ENCODE results near the gene HRC. TPM values are rescaled to one million over a fixed set of nuclear protein-coding genes. Genes with fewer than 3 reads are reported as not detected.
A peak's percentile ranks its signal among the peaks of the same experiment; 100 is the strongest.

The HRC gene
- total RNA-seq, 1 experiment from 2014 or later: not detected

- Histone ChIP-seq H4K20me1 (ENCODE audit: insufficient read depth) (peaks cover 77% of the 10 kb centered on the region), H2AFZ (no peak overlapping the region), H3K36me3 (ENCODE audit: low read depth) (peaks cover 44% of the 10 kb centered on the region), H3K79me2 (ENCODE audit: low read depth) (0 out of 2 replicates have a peak, but pooled peaks cover 15% of the 10 kb centered on the region), H3K9me2 (ENCODE audit: insufficient read depth) (no peaks in the 10 kb centered on the region), H3K4me3 (no peak overlapping the region), H3K4me1 (replicated peaks; ENCODE audit: insufficient read depth) (no peaks in the 10 kb centered on the region), H3F3A (ENCODE audit: insufficient read depth, low read depth) (peaks cover 55% of the 10 kb centered on the region), H3K9me3 (ENCODE audit: insufficient read depth, low read depth) (no peaks in the 10 kb centered on the region), H3K27me3 (ENCODE audit: insufficient read depth, low read depth) (no peaks in the 10 kb centered on the region), H3K4me2 (no peak overlapping the region), H3K27ac (no peak overlapping the region)
- TF ChIP-seq, protein P1, sequence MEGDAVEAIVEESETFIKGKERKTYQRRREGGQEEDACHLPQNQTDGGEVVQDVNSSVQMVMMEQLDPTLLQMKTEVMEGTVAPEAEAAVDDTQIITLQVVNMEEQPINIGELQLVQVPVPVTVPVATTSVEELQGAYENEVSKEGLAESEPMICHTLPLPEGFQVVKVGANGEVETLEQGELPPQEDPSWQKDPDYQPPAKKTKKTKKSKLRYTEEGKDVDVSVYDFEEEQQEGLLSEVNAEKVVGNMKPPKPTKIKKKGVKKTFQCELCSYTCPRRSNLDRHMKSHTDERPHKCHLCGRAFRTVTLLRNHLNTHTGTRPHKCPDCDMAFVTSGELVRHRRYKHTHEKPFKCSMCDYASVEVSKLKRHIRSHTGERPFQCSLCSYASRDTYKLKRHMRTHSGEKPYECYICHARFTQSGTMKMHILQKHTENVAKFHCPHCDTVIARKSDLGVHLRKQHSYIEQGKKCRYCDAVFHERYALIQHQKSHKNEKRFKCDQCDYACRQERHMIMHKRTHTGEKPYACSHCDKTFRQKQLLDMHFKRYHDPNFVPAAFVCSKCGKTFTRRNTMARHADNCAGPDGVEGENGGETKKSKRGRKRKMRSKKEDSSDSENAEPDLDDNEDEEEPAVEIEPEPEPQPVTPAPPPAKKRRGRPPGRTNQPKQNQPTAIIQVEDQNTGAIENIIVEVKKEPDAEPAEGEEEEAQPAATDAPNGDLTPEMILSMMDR (conservative IDR thresholded peaks at IDR 0.05): no peak
- TF ChIP-seq EZH2 (IDR thresholded peaks at IDR 0.05; ENCODE audit: low read depth): no peak
- no TSS peak for BruUV-seq (replicated peaks)
- ChIA-PET POLR2A (ENCODE audit: unreplicated experiment) (interaction anchor here (0.6 kb wide), 1 partner anchor 486 kb away, joined by 3 read pairs; the partner anchor contains the start of gene RPL18), CTCF (interaction anchor here (1.3 to 1.5 kb wide), 2 partner anchors 13 to 95 kb away, joined by 3 read pairs; no protein-coding TSS in a partner anchor)
- intact Hi-C loops (cut with micrococcal nuclease; ENCODE audit: unreplicated experiment): no loop called here
- no peak for DNase-seq
Observed at GRCh38 chr19:49104229-49104864, 50.8 kb downstream of the HRC start.

DNA sequence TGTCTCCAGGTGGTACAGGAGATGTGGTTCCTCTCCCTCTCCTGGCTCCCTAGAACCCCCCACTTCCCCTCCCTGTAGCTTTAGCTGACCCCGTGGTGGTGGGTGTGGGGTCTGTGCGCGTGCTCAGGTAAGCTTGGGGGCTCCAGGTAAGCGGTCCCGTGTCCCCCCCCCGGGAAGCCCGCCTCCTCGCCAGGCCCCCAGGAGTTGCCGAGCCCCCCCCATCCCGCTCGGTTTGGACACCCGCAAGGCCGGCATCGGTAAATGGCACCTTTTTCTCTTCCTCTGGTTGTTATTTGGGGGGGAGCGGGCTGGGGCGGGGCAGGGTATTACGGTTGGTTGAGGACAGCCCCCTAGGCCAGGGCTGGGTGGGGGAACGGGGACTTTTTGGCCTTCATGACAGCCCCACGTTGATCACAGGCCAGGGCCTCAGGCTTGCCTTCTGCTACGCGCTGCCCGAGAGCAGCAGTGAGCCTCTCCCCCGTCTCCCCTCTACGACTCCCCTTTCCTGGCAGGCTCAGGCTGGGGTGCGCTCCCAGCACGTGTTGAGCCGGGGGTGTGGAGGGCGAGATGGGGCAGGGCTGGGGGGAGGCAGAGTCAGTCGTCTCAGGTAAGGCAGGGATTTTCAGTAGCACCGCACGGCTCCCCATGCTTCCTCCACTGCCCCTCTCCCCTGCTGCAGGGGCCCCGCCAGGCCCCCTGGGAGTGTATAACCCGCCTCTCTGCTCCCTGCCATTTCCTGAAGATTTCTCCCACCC lies 51.7 kb downstream of the HRC start:
- no TSS peak for BruUV-seq (replicated peaks)
- Histone ChIP-seq H3F3A (ENCODE audit: insufficient read depth, low read depth) (peaks cover 54% of the 10 kb centered on the region), H3K79me2 (ENCODE audit: low read depth) (peaks cover 23% of the 10 kb centered on the region), H3K27me3 (ENCODE audit: insufficient read depth, low read depth) (no peaks in the 10 kb centered on the region), H3K4me1 (replicated peaks; ENCODE audit: insufficient read depth) (no peaks in the 10 kb centered on the region), H2AFZ (no peak overlapping the region), H3K4me2 (no peak overlapping the region), H3K4me3 (no peak overlapping the region), H3K36me3 (ENCODE audit: low read depth) (peaks cover 53% of the 10 kb centered on the region), H3K9me2 (ENCODE audit: insufficient read depth) (no peaks in the 10 kb centered on the region), H4K20me1 (ENCODE audit: insufficient read depth) (peaks cover 82% of the 10 kb centered on the region), H3K27ac (no peak overlapping the region), H3K9me3 (ENCODE audit: insufficient read depth, low read depth) (no peaks in the 10 kb centered on the region)
- POLR2A ChIA-PET (ENCODE audit: unreplicated experiment): no interaction called here
- CTCF ChIA-PET: no interaction called here
- DNase-seq: no peak
- TF ChIP-seq, protein P1 (conservative IDR thresholded peaks at IDR 0.05): no peak
- no peak for TF ChIP-seq EZH2 (IDR thresholded peaks at IDR 0.05; ENCODE audit: low read depth)
- intact Hi-C loops (cut with micrococcal nuclease; ENCODE audit: unreplicated experiment): no loop called here

GRCh38 chr19:49102303-49102702 lies 52.9 kb downstream of the HRC start:
- Histone ChIP-seq H3K9me3 (ENCODE audit: insufficient read depth, low read depth) (no peaks in the 10 kb centered on the region), H3K4me1 (replicated peaks; ENCODE audit: insufficient read depth) (no peaks in the 10 kb centered on the region; the same call in 1 of the 2 replicates), H3F3A (ENCODE audit: insufficient read depth, low read depth) (peaks cover 57% of the 10 kb centered on the region), H3K4me2 (no peak overlapping the region), H3K27ac (no peak overlapping the region), H3K9me2 (ENCODE audit: insufficient read depth) (no peaks in the 10 kb centered on the region), H3K4me3 (no peak overlapping the region), H3K27me3 (ENCODE audit: insufficient read depth, low read depth) (no peaks in the 10 kb centered on the region), H3K79me2 (ENCODE audit: low read depth) (peaks cover 30% of the 10 kb centered on the region), H2AFZ (no peak overlapping the region), H3K36me3 (ENCODE audit: low read depth) (peaks cover 53% of the 10 kb centered on the region), H4K20me1 (ENCODE audit: insufficient read depth) (peaks cover 89% of the 10 kb centered on the region)
- POLR2A ChIA-PET (ENCODE audit: unreplicated experiment): no interaction called here
- CTCF ChIA-PET: no interaction called here
- intact Hi-C loops (cut with micrococcal nuclease; ENCODE audit: unreplicated experiment): no loop called here
- no TSS peak for BruUV-seq (replicated peaks)
- TF ChIP-seq, protein P1 (conservative IDR thresholded peaks at IDR 0.05): no peak
- TF ChIP-seq EZH2 (IDR thresholded peaks at IDR 0.05; ENCODE audit: low read depth): no peak
- peak in 1 of 2 experiments; percentile 6 for DNase-seq

Other genes starting within 250 kb of the HRC start
- 2.0 and 2.4 TPM in 2 replicates for gene DHDH, start 221.7 kb downstream of the HRC start, total RNA-seq (2021)
- 140 and 198 TPM in 2 replicates for gene BAX, start 200.5 kb downstream of the HRC start, total RNA-seq (2021)
- gene FTL, start 190.1 kb downstream of the HRC start, total RNA-seq (2021): 3,402 and 3,822 TPM in 2 replicates
- 47.5 and 54.2 TPM in 2 replicates for gene GYS1, start 162.1 kb downstream of the HRC start, total RNA-seq (2021)
- 175 and 179 TPM in 2 replicates for gene RUVBL2, start 161.5 kb downstream of the HRC start, total RNA-seq (2021)
- 1.6 and 3.5 TPM in 2 replicates for gene LHB, start 138.3 kb downstream of the HRC start, total RNA-seq (2021)
- gene CGB3, start 131.1 kb downstream of the HRC start, total RNA-seq (2021): not detected in 2 replicates
- gene CGB2, start 123.5 kb downstream of the HRC start, total RNA-seq (2021): not detected in 2 replicates
- gene CGB1, start 118.5 kb downstream of the HRC start, total RNA-seq (2021): 0.83 TPM in 1 of 2 replicates, not detected in the other
- gene CGB5, start 111.5 kb downstream of the HRC start, total RNA-seq (2021): 1.1 and 1.9 TPM in 2 replicates
- gene CGB8, start 106.3 kb downstream of the HRC start, total RNA-seq (2021): 1.0 and 5.3 TPM in 2 replicates
- 4.8 and 6.8 TPM in 2 replicates for gene CGB7, start 97.6 kb downstream of the HRC start, total RNA-seq (2021)
- 14.0 and 18.6 TPM in 2 replicates for gene NTF4, start 90.6 kb downstream of the HRC start, total RNA-seq (2021)
- gene KCNA7, start 82.7 kb downstream of the HRC start, total RNA-seq (2021): not detected in 2 replicates
- gene SNRNP70, start 69.9 kb downstream of the HRC start, total RNA-seq (2021): 151 and 199 TPM in 2 replicates
- 6.5 and 7.0 TPM in 2 replicates for gene LIN7B, start 41.0 kb downstream of the HRC start, total RNA-seq (2021)
- gene C19orf73, start 36.3 kb downstream of the HRC start, total RNA-seq (2021): 1.5 and 3.0 TPM in 2 replicates
- 8.3 and 10.1 TPM in 2 replicates for gene PPFIA3, start 35.9 kb downstream of the HRC start, total RNA-seq (2021)
- gene TRPM4, start 2.4 kb upstream of the HRC start, total RNA-seq (2021): 43.8 and 62.3 TPM in 2 replicates
- 0.48 and 0.61 TPM in 2 replicates for gene SLC6A16, start 169.8 kb upstream of the HRC start, total RNA-seq (2021)
- not detected in 2 replicates for gene CD37, start 180.0 kb upstream of the HRC start, total RNA-seq (2021)
- gene TEAD2, start 207.0 kb upstream of the HRC start, total RNA-seq (2021): 55.5 and 55.6 TPM in 2 replicates
- gene DKKL1, start 208.5 kb upstream of the HRC start, total RNA-seq (2021): 0.85 TPM in 1 of 2 replicates, not detected in the other
- gene KASH5, start 232.9 kb upstream of the HRC start, total RNA-seq (2021): 0.39 TPM in 1 of 2 replicates, not detected in the other